Adrenal gland (tissue), 5 donors: ENCODE results near the gene TM7SF3.

Experiments used
- CTCF ChIP-seq, 6 experiments: fragments of 450-650 bp in 4 of 6; fragments of 200-600 bp in 2 of 6; sonication (generic) in 1 of 6; IDR thresholded peaks; 1 replicate in 5 of 6; 2 replicates in 1 of 6; pipeline versions ENCODE4 v1.5.1 to v1.8.0; 2016 to 2021; ENCODE audit warnings: antibody characterized with exemption in 6 of 6, mild to moderate bottlenecking in 2 of 6, moderate library complexity in 1 of 6
- POLR2A ChIP-seq, 2 donors: fragments of 450-650 bp; IDR thresholded peaks; one replicate each; pipeline ENCODE4 v1.6.1; 2017; ENCODE audit warnings: antibody characterized with exemption in 2 of 2, mild to moderate bottlenecking in 2 of 2, moderate library complexity in 1 of 2
- donor health status: DM: no; HTN: no; CAD: no.

- TF ChIP-seq CTCF (IDR thresholded peaks at IDR 0.05) (no peak), POLR2A (IDR thresholded peaks at IDR 0.05) (no peak)
Observed at GRCh38 chr12:27057543-27057942, 43.4 kb upstream of the TM7SF3 start.
